WTC11 (cell line): Measurements from ENCODE around the gene SOX15. TPM values are rescaled to one million over a fixed set of nuclear protein-coding genes. Genes with fewer than 3 reads are reported as not detected.
A peak's percentile ranks its signal among the peaks of the same experiment; 100 is the strongest.

Source experiments
- ATAC-seq: fragments of 200-7000 bp; cut with Tn5 transposase; 2 replicates; pipeline ENCODE4 v1.10.0; 2021; ENCODE audit warnings: mild to moderate bottlenecking, moderate library complexity
- CTCF ChIA-PET: fragments of 300-600 bp; sonication (Branson Sonifier 250); formaldehyde crosslinking; loops from one replicate; lab custom pipeline; 2021; ENCODE audit warnings: antibody characterized with exemption; lab: Charles Lee
- POLR2A ChIA-PET: fragments of 350-600 bp; sonication (Branson Sonifier 250); formaldehyde crosslinking; loops from one replicate; lab custom pipeline; 2021; ENCODE audit warnings: antibody characterized with exemption; lab: Charles Lee
- DNase-seq: peaks from one replicate; pipeline ENCODE4 v3.0.0; 2021; ENCODE audit warnings: low spot score
- H3K27ac Mint-ChIP-seq: 2 replicates; pipeline ENCODE4 v1.8.0; 2021; ENCODE audit warnings: mixed read lengths
- H3K27me3 Mint-ChIP-seq: 2 replicates; pipeline ENCODE4 v1.8.0; 2021; ENCODE audit warnings: low read depth, mild to moderate bottlenecking, moderate library complexity, mixed read lengths
- H3K36me3 Mint-ChIP-seq: 2 replicates; pipeline ENCODE4 v1.8.0; 2021; ENCODE audit warnings: mixed read lengths
- H3K4me1 Mint-ChIP-seq: 2 replicates; pipeline ENCODE4 v1.8.0; 2022; ENCODE audit warnings: mixed read lengths
- H3K4me3 Mint-ChIP-seq: 2 replicates; pipeline ENCODE4 v1.8.0; 2021; ENCODE audit warnings: mild to moderate bottlenecking, moderate library complexity, mixed read lengths
- H3K9me3 Mint-ChIP-seq: 2 replicates; pipeline ENCODE4 v1.8.0; 2021; ENCODE audit warnings: mixed read lengths
- ATF1 ChIP-seq: sonication (generic); formaldehyde crosslinking; IDR thresholded peaks from 2 replicates; pipeline ENCODE4 v1.8.1; 2023; ENCODE audit warnings: mild to moderate bottlenecking, moderate library complexity, missing genetic modification reagents
- CBFB ChIP-seq: sonication (generic); formaldehyde crosslinking; IDR thresholded peaks from 2 replicates; pipeline ENCODE4 v1.8.1; 2022; ENCODE audit warnings: mild to moderate bottlenecking, low read depth, missing genetic modification reagents
- EMX1 ChIP-seq: fragments of 250-450 bp; sonication (Bioruptor Pico); IDR thresholded peaks from 2 replicates; pipeline ENCODE4 v1.8.0; 2021; ENCODE audit warnings: mild to moderate bottlenecking
- NR3C1 ChIP-seq: sonication (generic); formaldehyde crosslinking; conservative IDR thresholded peaks from 2 replicates; pipeline ENCODE4 v1.8.1; 2023; ENCODE audit warnings: low read depth, mild to moderate bottlenecking, missing genetic modification reagents
- RELA ChIP-seq: sonication (generic); formaldehyde crosslinking; IDR thresholded peaks from 2 replicates; pipeline ENCODE4 v1.8.1; 2022; ENCODE audit warnings: missing genetic modification reagents, mild to moderate bottlenecking, borderline replicate concordance
- ZBTB21 ChIP-seq: sonication (generic); formaldehyde crosslinking; IDR thresholded peaks from 2 replicates; pipeline ENCODE4 v1.8.1; 2023; ENCODE audit warnings: mild to moderate bottlenecking, missing genetic modification reagents, borderline replicate concordance
- ZNF263 ChIP-seq: sonication (generic); formaldehyde crosslinking; IDR thresholded peaks from 2 replicates; pipeline ENCODE4 v1.8.1; 2022; ENCODE audit warnings: low read depth, mild to moderate bottlenecking, moderate library complexity, missing genetic modification reagents
- ZNF317 ChIP-seq: sonication (generic); formaldehyde crosslinking; IDR thresholded peaks from 2 replicates; pipeline ENCODE4 v1.8.1; 2023; ENCODE audit warnings: low read depth, mild to moderate bottlenecking, moderate library complexity, missing genetic modification reagents, borderline replicate concordance
- total RNA-seq: library from RNA; stranded (reverse); gene quantifications from 3 replicates; pipeline ENCODE4 v1.2.3, GENCODE V29; 2021
- TF ChIP-seq, protein P1 (sequence below): sonication (generic); formaldehyde crosslinking; IDR thresholded peaks from 2 replicates; pipeline ENCODE4 v1.8.1; 2023; ENCODE audit warnings: mild to moderate bottlenecking, missing genetic modification reagents, borderline replicate concordance
- TF ChIP-seq, protein P2 (sequence below): sonication (generic); formaldehyde crosslinking; conservative IDR thresholded peaks from 2 replicates; pipeline ENCODE4 v1.8.1; 2022; ENCODE audit warnings: mild to moderate bottlenecking, missing genetic modification reagents
- TF ChIP-seq, protein P3 (sequence below): fragments of 250-450 bp; sonication (Bioruptor Pico); IDR thresholded peaks from 2 replicates; pipeline ENCODE4 v1.9.0; 2021; ENCODE audit warnings: moderate library complexity, mild to moderate bottlenecking, inconsistent platforms, borderline replicate concordance
- TF ChIP-seq, protein P4 (sequence below): fragments of 250-450 bp; sonication (Bioruptor Pico); IDR thresholded peaks from 2 replicates; pipeline ENCODE4 v2.1.2; 2022; ENCODE audit warnings: mild to moderate bottlenecking, moderate library complexity
- TF ChIP-seq, protein P5 (sequence below): sonication (generic); formaldehyde crosslinking; IDR thresholded peaks from 2 replicates; pipeline ENCODE4 v1.8.0; 2022; ENCODE audit warnings: missing genetic modification reagents
- TF ChIP-seq, protein P6 (sequence below): sonication (generic); formaldehyde crosslinking; IDR thresholded peaks from 2 replicates; pipeline ENCODE4 v1.8.1; 2022; ENCODE audit warnings: low read depth, mild to moderate bottlenecking, moderate library complexity, missing genetic modification reagents, borderline replicate concordance

SOX15 gene
- total RNA-seq, 1 experiment from 2014 or later: 19.9 TPM

DNA sequence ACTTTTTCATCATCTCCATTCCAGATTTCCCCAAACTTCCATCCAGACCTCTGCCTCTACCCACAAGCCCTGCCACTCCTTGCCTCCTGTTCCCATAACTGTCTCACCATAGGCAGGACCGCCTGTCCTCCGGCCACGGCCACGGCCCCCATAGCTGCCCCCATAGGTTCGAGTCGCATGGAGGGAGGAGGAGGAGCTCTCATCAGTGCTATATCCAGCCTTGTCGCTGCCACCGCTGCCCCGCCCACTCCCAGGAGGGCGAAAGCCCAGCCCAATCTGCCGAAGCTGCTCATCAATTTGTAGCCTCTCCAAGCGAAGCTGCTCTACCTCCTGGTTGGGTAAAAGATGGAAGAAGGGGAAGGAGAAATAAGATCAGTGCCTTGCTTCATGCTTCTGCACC is 3.4 kb upstream of the SOX15 start:
- CTCF ChIA-PET: interaction anchor here (0.5 to 1.4 kb wide), 3 partner anchors 22 to 80 kb away, joined by 3 to 4 read pairs (median 3); partner anchors contain the start of genes ATP1B2 and FXR2
- Mint-ChIP-seq H3K36me3 (peaks cover 56% of the 10 kb centered on the region), H3K4me3 (no peak overlapping the region), H3K27me3 (no peaks in the 10 kb centered on the region), H3K4me1 (peaks cover 20% of the 10 kb centered on the region), H3K27ac (peak overlapping the region; percentile 17; the same call in 1 of the 2 replicates), H3K9me3 (no peaks in the 10 kb centered on the region)
- DNase-seq (no peak), ATAC-seq (no peak)
- POLR2A ChIA-PET: no interaction called here
- TF ChIP-seq RELA (CRISPR knock-in tag): no peak
- TF ChIP-seq ZBTB21: no peak
- TF ChIP-seq, protein P1, sequence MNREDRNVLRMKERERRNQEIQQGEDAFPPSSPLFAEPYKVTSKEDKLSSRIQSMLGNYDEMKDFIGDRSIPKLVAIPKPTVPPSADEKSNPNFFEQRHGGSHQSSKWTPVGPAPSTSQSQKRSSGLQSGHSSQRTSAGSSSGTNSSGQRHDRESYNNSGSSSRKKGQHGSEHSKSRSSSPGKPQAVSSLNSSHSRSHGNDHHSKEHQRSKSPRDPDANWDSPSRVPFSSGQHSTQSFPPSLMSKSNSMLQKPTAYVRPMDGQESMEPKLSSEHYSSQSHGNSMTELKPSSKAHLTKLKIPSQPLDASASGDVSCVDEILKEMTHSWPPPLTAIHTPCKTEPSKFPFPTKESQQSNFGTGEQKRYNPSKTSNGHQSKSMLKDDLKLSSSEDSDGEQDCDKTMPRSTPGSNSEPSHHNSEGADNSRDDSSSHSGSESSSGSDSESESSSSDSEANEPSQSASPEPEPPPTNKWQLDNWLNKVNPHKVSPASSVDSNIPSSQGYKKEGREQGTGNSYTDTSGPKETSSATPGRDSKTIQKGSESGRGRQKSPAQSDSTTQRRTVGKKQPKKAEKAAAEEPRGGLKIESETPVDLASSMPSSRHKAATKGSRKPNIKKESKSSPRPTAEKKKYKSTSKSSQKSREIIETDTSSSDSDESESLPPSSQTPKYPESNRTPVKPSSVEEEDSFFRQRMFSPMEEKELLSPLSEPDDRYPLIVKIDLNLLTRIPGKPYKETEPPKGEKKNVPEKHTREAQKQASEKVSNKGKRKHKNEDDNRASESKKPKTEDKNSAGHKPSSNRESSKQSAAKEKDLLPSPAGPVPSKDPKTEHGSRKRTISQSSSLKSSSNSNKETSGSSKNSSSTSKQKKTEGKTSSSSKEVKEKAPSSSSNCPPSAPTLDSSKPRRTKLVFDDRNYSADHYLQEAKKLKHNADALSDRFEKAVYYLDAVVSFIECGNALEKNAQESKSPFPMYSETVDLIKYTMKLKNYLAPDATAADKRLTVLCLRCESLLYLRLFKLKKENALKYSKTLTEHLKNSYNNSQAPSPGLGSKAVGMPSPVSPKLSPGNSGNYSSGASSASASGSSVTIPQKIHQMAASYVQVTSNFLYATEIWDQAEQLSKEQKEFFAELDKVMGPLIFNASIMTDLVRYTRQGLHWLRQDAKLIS: no peak
- no peak for TF ChIP-seq ZNF317 (CRISPR knock-in tag)
- TF ChIP-seq, protein P2, sequence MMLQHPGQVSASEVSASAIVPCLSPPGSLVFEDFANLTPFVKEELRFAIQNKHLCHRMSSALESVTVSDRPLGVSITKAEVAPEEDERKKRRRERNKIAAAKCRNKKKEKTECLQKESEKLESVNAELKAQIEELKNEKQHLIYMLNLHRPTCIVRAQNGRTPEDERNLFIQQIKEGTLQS (CRISPR knock-in tag): no peak
- TF ChIP-seq, protein P3, sequence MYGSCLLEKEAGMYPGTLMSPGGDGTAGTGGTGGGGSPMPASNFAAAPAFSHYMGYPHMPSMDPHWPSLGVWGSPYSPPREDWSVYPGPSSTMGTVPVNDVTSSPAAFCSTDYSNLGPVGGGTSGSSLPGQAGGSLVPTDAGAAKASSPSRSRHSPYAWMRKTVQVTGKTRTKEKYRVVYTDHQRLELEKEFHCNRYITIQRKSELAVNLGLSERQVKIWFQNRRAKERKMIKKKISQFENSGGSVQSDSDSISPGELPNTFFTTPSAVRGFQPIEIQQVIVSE (CRISPR knock-in tag): no peak
- TF ChIP-seq CBFB (CRISPR knock-in tag): no peak
- TF ChIP-seq, protein P4, sequence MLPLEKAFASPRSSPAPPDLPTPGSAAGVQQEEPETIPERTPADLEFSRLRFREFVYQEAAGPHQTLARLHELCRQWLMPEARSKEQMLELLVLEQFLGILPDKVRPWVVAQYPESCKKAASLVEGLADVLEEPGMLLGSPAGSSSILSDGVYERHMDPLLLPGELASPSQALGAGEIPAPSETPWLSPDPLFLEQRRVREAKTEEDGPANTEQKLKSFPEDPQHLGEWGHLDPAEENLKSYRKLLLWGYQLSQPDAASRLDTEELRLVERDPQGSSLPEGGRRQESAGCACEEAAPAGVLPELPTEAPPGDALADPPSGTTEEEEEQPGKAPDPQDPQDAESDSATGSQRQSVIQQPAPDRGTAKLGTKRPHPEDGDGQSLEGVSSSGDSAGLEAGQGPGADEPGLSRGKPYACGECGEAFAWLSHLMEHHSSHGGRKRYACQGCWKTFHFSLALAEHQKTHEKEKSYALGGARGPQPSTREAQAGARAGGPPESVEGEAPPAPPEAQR (CRISPR knock-in tag): no peak
- no peak for TF ChIP-seq NR3C1
- TF ChIP-seq ZNF263: no peak
- TF ChIP-seq, protein P5, sequence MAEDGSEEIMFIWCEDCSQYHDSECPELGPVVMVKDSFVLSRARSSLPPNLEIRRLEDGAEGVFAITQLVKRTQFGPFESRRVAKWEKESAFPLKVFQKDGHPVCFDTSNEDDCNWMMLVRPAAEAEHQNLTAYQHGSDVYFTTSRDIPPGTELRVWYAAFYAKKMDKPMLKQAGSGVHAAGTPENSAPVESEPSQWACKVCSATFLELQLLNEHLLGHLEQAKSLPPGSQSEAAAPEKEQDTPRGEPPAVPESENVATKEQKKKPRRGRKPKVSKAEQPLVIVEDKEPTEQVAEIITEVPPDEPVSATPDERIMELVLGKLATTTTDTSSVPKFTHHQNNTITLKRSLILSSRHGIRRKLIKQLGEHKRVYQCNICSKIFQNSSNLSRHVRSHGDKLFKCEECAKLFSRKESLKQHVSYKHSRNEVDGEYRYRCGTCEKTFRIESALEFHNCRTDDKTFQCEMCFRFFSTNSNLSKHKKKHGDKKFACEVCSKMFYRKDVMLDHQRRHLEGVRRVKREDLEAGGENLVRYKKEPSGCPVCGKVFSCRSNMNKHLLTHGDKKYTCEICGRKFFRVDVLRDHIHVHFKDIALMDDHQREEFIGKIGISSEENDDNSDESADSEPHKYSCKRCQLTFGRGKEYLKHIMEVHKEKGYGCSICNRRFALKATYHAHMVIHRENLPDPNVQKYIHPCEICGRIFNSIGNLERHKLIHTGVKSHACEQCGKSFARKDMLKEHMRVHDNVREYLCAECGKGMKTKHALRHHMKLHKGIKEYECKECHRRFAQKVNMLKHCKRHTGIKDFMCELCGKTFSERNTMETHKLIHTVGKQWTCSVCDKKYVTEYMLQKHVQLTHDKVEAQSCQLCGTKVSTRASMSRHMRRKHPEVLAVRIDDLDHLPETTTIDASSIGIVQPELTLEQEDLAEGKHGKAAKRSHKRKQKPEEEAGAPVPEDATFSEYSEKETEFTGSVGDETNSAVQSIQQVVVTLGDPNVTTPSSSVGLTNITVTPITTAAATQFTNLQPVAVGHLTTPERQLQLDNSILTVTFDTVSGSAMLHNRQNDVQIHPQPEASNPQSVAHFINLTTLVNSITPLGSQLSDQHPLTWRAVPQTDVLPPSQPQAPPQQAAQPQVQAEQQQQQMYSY: no peak

DNA sequence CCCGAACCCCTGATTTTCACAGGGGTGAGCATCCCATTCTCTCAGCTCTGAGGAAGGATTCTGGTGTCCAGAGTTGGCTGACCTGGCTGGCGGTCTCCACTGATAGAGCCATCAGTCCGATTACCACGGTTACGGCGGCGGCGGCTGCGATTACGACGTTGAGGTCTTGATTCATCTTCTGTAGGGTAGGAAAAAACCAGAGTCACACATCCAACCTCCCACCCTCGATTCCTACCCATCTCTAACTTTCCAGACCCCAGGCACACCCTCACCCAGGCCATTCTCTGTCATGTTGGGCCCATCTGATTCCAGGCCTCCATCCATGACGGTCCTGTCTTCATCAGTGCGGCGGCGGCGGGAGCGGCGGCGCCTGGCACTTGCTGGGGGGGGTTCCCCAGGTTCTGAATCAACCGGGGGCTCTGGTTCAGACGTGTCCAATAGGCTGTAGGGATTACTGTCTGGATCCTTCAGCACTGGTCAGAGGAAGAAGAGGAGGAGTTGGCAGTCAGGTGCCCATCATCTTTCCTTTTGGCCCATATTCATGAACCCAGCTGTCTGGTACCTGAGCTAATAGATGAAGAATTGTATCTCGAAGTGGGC is 2.6 kb upstream of the SOX15 start:
- H3K9me3 Mint-ChIP-seq: no peaks in the 10 kb centered on the region
- H3K27ac Mint-ChIP-seq: no peak overlapping the region
- peaks cover 55% of the 10 kb centered on the region for H3K36me3 Mint-ChIP-seq
- no peaks in the 10 kb centered on the region for H3K27me3 Mint-ChIP-seq
- CTCF ChIA-PET: interaction anchor here (1.2 to 1.4 kb wide), 2 partner anchors 22 to 80 kb away, joined by 3 to 4 read pairs; partner anchors contain the start of gene FXR2
- ATAC-seq (no peak), DNase-seq (no peak)
- H3K4me3 Mint-ChIP-seq: no peak overlapping the region
- H3K4me1 Mint-ChIP-seq: peaks cover 26% of the 10 kb centered on the region
- POLR2A ChIA-PET: interaction anchor here (4.6 kb wide), 1 partner anchor 95 kb away, joined by 41 read pairs; the partner anchor contains the start of genes TP53 and WRAP53
- TF ChIP-seq, protein P6, sequence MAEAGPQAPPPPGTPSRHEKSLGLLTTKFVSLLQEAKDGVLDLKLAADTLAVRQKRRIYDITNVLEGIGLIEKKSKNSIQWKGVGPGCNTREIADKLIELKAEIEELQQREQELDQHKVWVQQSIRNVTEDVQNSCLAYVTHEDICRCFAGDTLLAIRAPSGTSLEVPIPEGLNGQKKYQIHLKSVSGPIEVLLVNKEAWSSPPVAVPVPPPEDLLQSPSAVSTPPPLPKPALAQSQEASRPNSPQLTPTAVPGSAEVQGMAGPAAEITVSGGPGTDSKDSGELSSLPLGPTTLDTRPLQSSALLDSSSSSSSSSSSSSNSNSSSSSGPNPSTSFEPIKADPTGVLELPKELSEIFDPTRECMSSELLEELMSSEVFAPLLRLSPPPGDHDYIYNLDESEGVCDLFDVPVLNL (CRISPR knock-in tag): no peak
- TF ChIP-seq ATF1 (CRISPR knock-in tag) (no peak), EMX1 (CRISPR knock-in tag) (no peak)
